ENCODE measurements around the gene HK1. TPM values are rescaled to one million over a fixed set of nuclear protein-coding genes. Genes with fewer than 3 reads are reported as not detected.

HK1 gene
- total RNA-seq, 1 experiment from 2014 or later = 219 TPM

- CTCF ChIA-PET = interaction anchor here (3.4 kb wide), 1 partner anchor 22 kb away, joined by 10 read pairs; no protein-coding TSS in a partner anchor
- H3K36me3 Mint-ChIP-seq = no peaks in the 10 kb centered on the region
These were observed 12.7 kb downstream of the HK1 start for GRCh38 chr10:69290993-69291392.

GRCh38 chr10:69292459-69292858 lies 14.2 kb downstream of the HK1 start:
- H3K27ac Mint-ChIP-seq = no peak overlapping the region
- CTCF ChIA-PET = no interaction called here
- DNase-seq (ENCODE audit: low spot score) (no peak), ATAC-seq (no peak)
- H3K36me3 Mint-ChIP-seq = no peaks in the 10 kb centered on the region
- no peaks in the 10 kb centered on the region for H3K9me3 Mint-ChIP-seq
- 0 out of 2 replicates have a peak, but pooled peaks cover 2% of the 10 kb centered on the region for H3K27me3 Mint-ChIP-seq (ENCODE audit: low read depth)
- H3K4me1 Mint-ChIP-seq = peaks cover 9% of the 10 kb centered on the region
- POLR2A ChIA-PET = no interaction called here
- no peak overlapping the region for H3K4me3 Mint-ChIP-seq
- TF ChIP-seq ZNF138 (CRISPR knock-in tag; conservative IDR thresholded peaks at IDR 0.05) = no peak
- TF ChIP-seq JUN (CRISPR knock-in tag; IDR thresholded peaks at IDR 0.05) = no peak
- no peak for TF ChIP-seq TEAD1 (CRISPR knock-in tag; IDR thresholded peaks at IDR 0.05)
- no peak for TF ChIP-seq GABPB1 (CRISPR knock-in tag; IDR thresholded peaks at IDR 0.05)
- no peak for TF ChIP-seq TCF7 (CRISPR knock-in tag; IDR thresholded peaks at IDR 0.05; ENCODE audit: low read depth)
- TF ChIP-seq PRRX2 (CRISPR knock-in tag; IDR thresholded peaks at IDR 0.05) = no peak
- TF ChIP-seq HMGXB4 (CRISPR knock-in tag; IDR thresholded peaks at IDR 0.05) = no peak
- TF ChIP-seq ZNF416 (CRISPR knock-in tag; IDR thresholded peaks at IDR 0.05) = no peak
- no peak for TF ChIP-seq MYBL2 (CRISPR knock-in tag; IDR thresholded peaks at IDR 0.05)
- TF ChIP-seq FOXJ3 (CRISPR knock-in tag; IDR thresholded peaks at IDR 0.05; ENCODE audit: borderline replicate concordance) = no peak
- TF ChIP-seq KAT7 (CRISPR knock-in tag; IDR thresholded peaks at IDR 0.05; ENCODE audit: borderline replicate concordance) = no peak
- TF ChIP-seq SP1 (CRISPR knock-in tag; conservative IDR thresholded peaks at IDR 0.05) = no peak
- no peak for TF ChIP-seq NFE2L1 (CRISPR knock-in tag; IDR thresholded peaks at IDR 0.05)
- TF ChIP-seq STAT6 (CRISPR knock-in tag; conservative IDR thresholded peaks at IDR 0.05; ENCODE audit: low read depth) = no peak
- TF ChIP-seq SOX15 (CRISPR knock-in tag; IDR thresholded peaks at IDR 0.05) = no peak

More at GRCh38 chr10:69290993-69291392, 12.7 kb downstream of the HK1 start:
- POLR2A ChIA-PET = no interaction called here
- ATAC-seq (no peak), DNase-seq (ENCODE audit: low spot score) (no peak)
- no peak overlapping the region for H3K4me3 Mint-ChIP-seq
- H3K9me3 Mint-ChIP-seq = no peaks in the 10 kb centered on the region
- peaks cover 12% of the 10 kb centered on the region for H3K4me1 Mint-ChIP-seq
- H3K27ac Mint-ChIP-seq = no peak overlapping the region
- peaks cover 2% of the 10 kb centered on the region; the same call in 1 of the 2 replicates for H3K27me3 Mint-ChIP-seq (ENCODE audit: low read depth)
- TF ChIP-seq ELF4 (CRISPR knock-in tag; IDR thresholded peaks at IDR 0.05; ENCODE audit: low read depth) (no peak), E2F1 (CRISPR knock-in tag; IDR thresholded peaks at IDR 0.05) (no peak), ZNF219 (CRISPR knock-in tag; IDR thresholded peaks at IDR 0.05; ENCODE audit: borderline replicate concordance) (no peak), SMAD4 (CRISPR knock-in tag; IDR thresholded peaks at IDR 0.05) (no peak), HMGA2 (CRISPR knock-in tag; IDR thresholded peaks at IDR 0.05) (no peak), PRDM15 (CRISPR knock-in tag; IDR thresholded peaks at IDR 0.05) (no peak), USF2 (CRISPR knock-in tag; IDR thresholded peaks at IDR 0.05) (no peak)
